Measurements from ENCODE around the gene PPARA. TPM values are rescaled to one million over a fixed set of nuclear protein-coding genes. Genes with fewer than 3 reads are reported as not detected.

PPARA gene
- polyA plus RNA-seq, 1 donor from 2014 or later = 0.43 TPM

- Histone ChIP-seq H3K9me2 (ENCODE audit: insufficient read depth, low read length) (no peaks in the 10 kb centered on the region), H3K9me3 (ENCODE audit: low read length) (no peaks in the 10 kb centered on the region), H3K79me2 (replicated peaks; ENCODE audit: insufficient read depth, low read length) (no peaks in the 10 kb centered on the region), H3K27ac (ENCODE audit: low read length) (no peak overlapping the region), H2AFZ (ENCODE audit: low read depth, low read length) (no peak overlapping the region), H3K36me3 (ENCODE audit: insufficient read depth, low read length) (no peaks in the 10 kb centered on the region), H3K27me3 (ENCODE audit: insufficient read depth, low read depth, low read length) (no peaks in the 10 kb centered on the region), H3K4me3 (ENCODE audit: low read length) (no peak overlapping the region), H4K20me1 (ENCODE audit: insufficient read depth) (no peaks in the 10 kb centered on the region), H3K4me2 (ENCODE audit: low read length) (no peak overlapping the region), H3F3A (ENCODE audit: insufficient read depth, low read length, poor library complexity, severe bottlenecking) (no peaks in the 10 kb centered on the region), H3K9ac (ENCODE audit: low read length) (no peak overlapping the region)
- TF ChIP-seq RAD21 (conservative IDR thresholded peaks at IDR 0.05) = no peak
- TF ChIP-seq POLR2AphosphoS5 (IDR thresholded peaks at IDR 0.05) = no peak
- no peak for TF ChIP-seq TAF1 (IDR thresholded peaks at IDR 0.05; ENCODE audit: low read depth)
- no peak for TF ChIP-seq EP300 (conservative IDR thresholded peaks at IDR 0.05; ENCODE audit: poor library complexity, severe bottlenecking)
- TF ChIP-seq SMC3 (conservative IDR thresholded peaks at IDR 0.05; ENCODE audit: poor library complexity) = no peak
- TF ChIP-seq MXI1 (conservative IDR thresholded peaks at IDR 0.05; ENCODE audit: poor library complexity, severe bottlenecking) = no peak
- TF ChIP-seq CTCF (IDR thresholded peaks at IDR 0.05; ENCODE audit: poor library complexity, severe bottlenecking) = no peak
- TF ChIP-seq EZH2 (IDR thresholded peaks at IDR 0.05; ENCODE audit: borderline replicate concordance, insufficient read depth, low read length, poor library complexity, severe bottlenecking) = no peak
- no peak for TF ChIP-seq REST (IDR thresholded peaks at IDR 0.05; ENCODE audit: borderline replicate concordance)
These were observed 40.1 kb upstream of the PPARA start for GRCh38 chr22:46110215-46110614.

GRCh38 chr22:46111645-46112306 is 38.5 kb upstream of the PPARA start:
- H3K4me3 ChIP-seq (ENCODE audit: low read length) = no peak overlapping the region
- H3K27ac ChIP-seq (ENCODE audit: low read length) = no peak overlapping the region
- no peaks in the 10 kb centered on the region for H3K9me2 ChIP-seq (ENCODE audit: insufficient read depth, low read length)
- no peak overlapping the region for H3K9ac ChIP-seq (ENCODE audit: low read length)
- H3K79me2 ChIP-seq (replicated peaks; ENCODE audit: insufficient read depth, low read length) = no peaks in the 10 kb centered on the region
- H2AFZ ChIP-seq (ENCODE audit: low read depth, low read length) = no peak overlapping the region
- no peaks in the 10 kb centered on the region for H3K27me3 ChIP-seq (ENCODE audit: insufficient read depth, low read depth, low read length)
- H3K36me3 ChIP-seq (ENCODE audit: insufficient read depth, low read length) = no peaks in the 10 kb centered on the region
- H3F3A ChIP-seq (ENCODE audit: insufficient read depth, low read length, poor library complexity, severe bottlenecking) = no peaks in the 10 kb centered on the region
- H3K4me2 ChIP-seq (ENCODE audit: low read length) = no peak overlapping the region
- TF ChIP-seq SMC3 (conservative IDR thresholded peaks at IDR 0.05; ENCODE audit: poor library complexity) = no peak
- no peak for TF ChIP-seq POLR2AphosphoS5 (IDR thresholded peaks at IDR 0.05)
- no peak for TF ChIP-seq EZH2 (IDR thresholded peaks at IDR 0.05; ENCODE audit: borderline replicate concordance, insufficient read depth, low read length, poor library complexity, severe bottlenecking)
- no peaks in the 10 kb centered on the region for H3K9me3 ChIP-seq (ENCODE audit: low read length)
- H4K20me1 ChIP-seq (ENCODE audit: insufficient read depth) = no peaks in the 10 kb centered on the region
